Fibroblast of skin of left biceps (primary cell): Measurements from ENCODE around the gene SURF6.

Experiments
- DNase-seq, 2 experiments: peaks; one replicate each; pipeline ENCODE4 v3.0.0-alpha.2; 2013; ENCODE audit warnings: low read depth in 2 of 2

Gene SURF6

GRCh38 chr9:133368249-133368881 lies 32.4 kb upstream of the SURF6 start:
- DNase-seq: no peak

GRCh38 chr9:133367778-133368177 lies 31.8 kb upstream of the SURF6 start:
- no peak for DNase-seq

GRCh38 chr9:133367221-133367620 lies 31.2 kb upstream of the SURF6 start:
- DNase-seq: no peak

GRCh38 chr9:133366435-133366834 lies 30.4 kb upstream of the SURF6 start:
- no peak for DNase-seq

- no peak for DNase-seq
Observed at GRCh38 chr9:133362359-133363044, 26.5 kb upstream of the SURF6 start.

- no peak for DNase-seq
Observed at GRCh38 chr9:133361507-133362092, 25.6 kb upstream of the SURF6 start.

GRCh38 chr9:133360400-133361393 lies 24.7 kb upstream of the SURF6 start:
- DNase-seq: no peak

GRCh38 chr9:133359399-133360175 lies 23.6 kb upstream of the SURF6 start:
- no peak for DNase-seq

- DNase-seq: no peak
Observed at GRCh38 chr9:133357656-133358055, 21.7 kb upstream of the SURF6 start.

GRCh38 chr9:133356391-133357091 lies 20.6 kb upstream of the SURF6 start, which contains the start of the genes SURF1 and SURF2:
Gene SURF1 (minus strand): TSS chr9:133356487. CDS start chr9:133356453, 34 bp downstream.
Gene SURF2 (plus strand): TSS chr9:133356550. CDS start chr9:133356593, 43 bp downstream.
- DNase-seq: no peak

- no peak for DNase-seq
Observed at GRCh38 chr9:133355881-133356357, 19.9 kb upstream of the SURF6 start.

GRCh38 chr9:133354766-133355165 lies 18.8 kb upstream of the SURF6 start:
- no peak for DNase-seq

- no peak for DNase-seq
Observed at GRCh38 chr9:133353548-133353947, 17.6 kb upstream of the SURF6 start.

- no peak for DNase-seq
Observed at GRCh38 chr9:133352635-133353340, 16.8 kb upstream of the SURF6 start.

GRCh38 chr9:133351908-133352634 lies 16.1 kb upstream of the SURF6 start:
- no peak for DNase-seq

GRCh38 chr9:133351526-133351907 lies 15.5 kb upstream of the SURF6 start:
- no peak for DNase-seq

GRCh38 chr9:133349965-133350616 lies 14.1 kb upstream of the SURF6 start:
- DNase-seq: no peak
